ENCODE data around the gene SAXO1. TPM values are rescaled to one million over a fixed set of nuclear protein-coding genes. Genes with fewer than 3 reads are reported as not detected.

SAXO1 gene
- total RNA-seq, 2 donors from 2014 or later: not detected

DNA sequence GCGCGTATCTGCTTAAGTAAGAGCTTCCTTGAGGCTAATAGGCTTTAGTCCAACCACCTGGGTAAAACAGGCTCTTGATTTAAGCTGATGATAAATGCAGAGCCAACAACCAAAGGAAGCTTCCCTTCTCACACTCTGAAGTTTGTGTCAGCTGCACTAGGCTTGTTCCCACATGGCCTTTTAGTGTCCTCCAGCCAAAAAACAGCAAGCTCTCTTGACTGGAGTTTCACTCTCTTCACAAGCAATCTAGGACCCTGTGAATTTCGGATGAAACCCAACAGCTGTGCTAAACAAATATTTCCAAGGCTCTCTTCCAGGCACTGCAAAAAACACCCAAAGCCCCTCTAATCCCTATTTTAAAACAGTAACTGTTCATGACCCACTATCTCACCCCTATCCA, 63.9 kb downstream of the SAXO1 start:
- TF ChIP-seq, protein P1, sequence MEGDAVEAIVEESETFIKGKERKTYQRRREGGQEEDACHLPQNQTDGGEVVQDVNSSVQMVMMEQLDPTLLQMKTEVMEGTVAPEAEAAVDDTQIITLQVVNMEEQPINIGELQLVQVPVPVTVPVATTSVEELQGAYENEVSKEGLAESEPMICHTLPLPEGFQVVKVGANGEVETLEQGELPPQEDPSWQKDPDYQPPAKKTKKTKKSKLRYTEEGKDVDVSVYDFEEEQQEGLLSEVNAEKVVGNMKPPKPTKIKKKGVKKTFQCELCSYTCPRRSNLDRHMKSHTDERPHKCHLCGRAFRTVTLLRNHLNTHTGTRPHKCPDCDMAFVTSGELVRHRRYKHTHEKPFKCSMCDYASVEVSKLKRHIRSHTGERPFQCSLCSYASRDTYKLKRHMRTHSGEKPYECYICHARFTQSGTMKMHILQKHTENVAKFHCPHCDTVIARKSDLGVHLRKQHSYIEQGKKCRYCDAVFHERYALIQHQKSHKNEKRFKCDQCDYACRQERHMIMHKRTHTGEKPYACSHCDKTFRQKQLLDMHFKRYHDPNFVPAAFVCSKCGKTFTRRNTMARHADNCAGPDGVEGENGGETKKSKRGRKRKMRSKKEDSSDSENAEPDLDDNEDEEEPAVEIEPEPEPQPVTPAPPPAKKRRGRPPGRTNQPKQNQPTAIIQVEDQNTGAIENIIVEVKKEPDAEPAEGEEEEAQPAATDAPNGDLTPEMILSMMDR (IDR thresholded peaks at IDR 0.05): no peak
- Histone ChIP-seq H3K9me3 (no peaks in the 10 kb centered on the region), H3K4me1 (no peaks in the 10 kb centered on the region), H3K9ac (ENCODE audit: low read depth in 2 of 2, low read length in 2 of 2) (no peak overlapping the region), H3K4me3 (no peak overlapping the region), H3K27me3 (no peaks in the 10 kb centered on the region), H3K36me3 (no peaks in the 10 kb centered on the region), H3K27ac (no peak overlapping the region)
- DNase-seq: peak; percentile 23
- intact Hi-C loops (cut with DNase I): no loop called here

DNA sequence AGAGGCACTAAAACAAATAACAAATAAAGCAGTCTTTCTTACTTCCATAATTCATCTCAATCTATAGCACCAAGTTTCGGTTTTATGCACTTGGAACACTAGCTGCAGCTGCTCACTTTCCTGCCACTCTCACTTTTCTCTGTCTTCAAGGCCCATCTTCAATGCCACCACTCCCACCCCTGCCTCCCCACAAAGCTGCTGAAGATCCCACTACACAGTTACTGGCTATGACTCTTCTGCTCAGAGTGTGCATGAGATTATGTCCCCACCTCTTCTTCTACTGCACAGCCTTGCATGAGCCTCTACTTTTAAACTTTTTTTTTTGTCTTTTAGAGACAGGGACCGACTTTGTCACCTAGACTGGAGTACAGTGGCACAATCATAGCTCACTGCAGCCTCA, 77.4 kb downstream of the SAXO1 start:
- intact Hi-C loops (cut with DNase I): no loop called here
- H3K27ac ChIP-seq: no peak overlapping the region
- no peak overlapping the region for H3K4me3 ChIP-seq
- H3K36me3 ChIP-seq: no peaks in the 10 kb centered on the region
- H3K4me1 ChIP-seq: no peaks in the 10 kb centered on the region
- no peak overlapping the region for H3K9ac ChIP-seq (ENCODE audit: low read depth in 2 of 2, low read length in 2 of 2)
- H3K9me3 ChIP-seq: no peaks in the 10 kb centered on the region
- TF ChIP-seq, protein P1 (IDR thresholded peaks at IDR 0.05): no peak
- no peak for DNase-seq
- no peaks in the 10 kb centered on the region for H3K27me3 ChIP-seq

DNA sequence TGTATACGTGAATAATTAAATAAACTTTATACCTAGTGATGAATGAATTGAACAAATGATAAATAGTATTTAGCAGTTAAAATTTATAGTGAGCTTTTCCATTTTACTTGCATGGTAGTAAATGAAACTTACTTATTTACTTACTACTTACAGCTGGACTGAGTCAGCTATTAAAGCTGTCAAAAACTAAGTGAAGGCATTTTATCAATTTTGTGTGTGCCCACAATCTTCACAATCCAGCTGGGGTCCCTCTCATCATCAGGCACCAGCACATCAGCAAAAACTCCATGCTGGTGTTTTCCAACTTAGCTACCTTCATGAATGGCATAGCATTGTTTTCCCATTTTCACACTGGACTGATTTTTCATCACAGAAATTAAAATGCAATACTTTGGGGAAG, 81.1 kb downstream of the SAXO1 start:
- intact Hi-C loops (cut with DNase I): no loop called here
- no peak overlapping the region for H3K27ac ChIP-seq
- TF ChIP-seq, protein P1 (IDR thresholded peaks at IDR 0.05): no peak
- no peak overlapping the region for H3K9ac ChIP-seq (ENCODE audit: low read depth in 2 of 2, low read length in 2 of 2)
- no peaks in the 10 kb centered on the region for H3K27me3 ChIP-seq
- no peak for DNase-seq
- no peaks in the 10 kb centered on the region for H3K9me3 ChIP-seq
- no peak overlapping the region for H3K4me3 ChIP-seq
- H3K36me3 ChIP-seq: no peaks in the 10 kb centered on the region
- H3K4me1 ChIP-seq: no peaks in the 10 kb centered on the region

DNA sequence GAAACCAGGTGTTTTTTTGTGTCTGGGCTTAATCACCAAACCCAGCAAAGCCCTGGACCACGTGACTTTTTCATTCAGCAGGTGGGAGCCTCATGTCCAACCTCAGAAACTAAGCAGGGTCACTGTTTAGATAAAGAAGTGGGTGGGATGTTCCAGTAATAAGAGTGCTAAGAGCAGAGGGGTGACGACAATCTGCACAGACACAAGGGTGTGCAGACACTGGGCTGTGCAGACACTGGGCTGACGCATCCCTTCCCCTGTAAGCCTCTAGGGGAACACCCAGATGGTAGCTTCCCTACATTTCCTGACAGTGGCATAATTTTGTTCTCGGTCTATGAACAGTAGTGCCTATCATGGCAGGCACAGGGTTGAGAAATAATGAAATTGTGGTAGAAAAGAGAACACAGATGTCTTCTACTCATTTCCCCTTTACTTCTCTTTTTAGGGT, 85.1 kb downstream of the SAXO1 start:
- Histone ChIP-seq H3K4me3 (no peak overlapping the region), H3K27ac (no peak overlapping the region), H3K9me3 (no peaks in the 10 kb centered on the region), H3K27me3 (no peaks in the 10 kb centered on the region), H3K9ac (ENCODE audit: low read depth in 2 of 2, low read length in 2 of 2) (no peak overlapping the region), H3K36me3 (no peaks in the 10 kb centered on the region), H3K4me1 (no peaks in the 10 kb centered on the region)
- TF ChIP-seq, protein P1 (IDR thresholded peaks at IDR 0.05): no peak
- no peak for DNase-seq
- intact Hi-C loops (cut with DNase I): no loop called here

DNA sequence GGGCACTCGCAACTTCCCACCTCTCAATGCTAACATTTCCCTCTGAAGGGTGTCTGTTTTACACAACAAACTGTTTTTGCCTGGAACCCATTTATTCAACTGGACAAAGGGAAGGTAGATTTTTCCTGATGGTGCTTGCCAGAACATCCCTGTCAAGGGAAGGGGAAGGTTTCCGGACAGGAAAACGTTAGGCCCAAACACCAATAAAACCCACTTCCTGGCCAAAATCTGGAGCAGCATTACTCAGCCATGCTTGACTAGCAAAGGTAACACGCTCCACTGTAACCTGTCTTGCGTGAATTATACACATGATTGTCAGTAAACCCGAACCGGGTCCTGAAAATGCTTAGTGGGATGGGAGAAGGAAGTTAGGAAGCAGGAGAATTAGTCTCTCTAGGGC, 90.2 kb downstream of the SAXO1 start:
- Histone ChIP-seq H3K4me1 (no peaks in the 10 kb centered on the region), H3K27ac (no peak overlapping the region), H3K9me3 (no peaks in the 10 kb centered on the region), H3K27me3 (no peaks in the 10 kb centered on the region), H3K4me3 (no peak overlapping the region), H3K9ac (ENCODE audit: low read depth in 2 of 2, low read length in 2 of 2) (no peak overlapping the region), H3K36me3 (no peaks in the 10 kb centered on the region)
- TF ChIP-seq, protein P1 (IDR thresholded peaks at IDR 0.05): no peak
- no peak for DNase-seq
- intact Hi-C loops (cut with DNase I): no loop called here
